HG03354 (cell line): ENCODE data around the gene ZDHHC17.
"Not testable (repeated sequence)": the region's sequence is repeated elsewhere in the genome, so short reads cannot be mapped to it uniquely, and the experiment has no call there.

Experiments
- ATAC-seq: cut with Tn5 transposase; IDR thresholded peaks from one replicate; pipeline ENCODE4 v1.9.1; 2021; ENCODE audit warnings: mild to moderate bottlenecking; ENCODE audit not compliant: unreplicated experiment, poor library complexity, severe bottlenecking

ZDHHC17 gene

GRCh38 chr12:76763746-76764675 lies at the start of gene ZDHHC17:
ZDHHC17 (plus strand) TSS chr12:76764115; CDS start chr12:76764237, 122 bp downstream.
- peak; percentile 92 for ATAC-seq

- no peak for ATAC-seq
Observed at GRCh38 chr12:76714415-76714814, 49.5 kb upstream of the ZDHHC17 start.

GRCh38 chr12:76714861-76715260 lies 49.1 kb upstream of the ZDHHC17 start:
- no peak for ATAC-seq

- no peak for ATAC-seq
Observed at GRCh38 chr12:76715332-76715731, 48.6 kb upstream of the ZDHHC17 start.

GRCh38 chr12:76717314-76717713 lies 46.6 kb upstream of the ZDHHC17 start:
- no peak for ATAC-seq

GRCh38 chr12:76719171-76720041 lies 44.5 kb upstream of the ZDHHC17 start:
- ATAC-seq: no peak

- no peak for ATAC-seq
Observed at GRCh38 chr12:76720068-76720467, 43.8 kb upstream of the ZDHHC17 start.

GRCh38 chr12:76726626-76727025 lies 37.3 kb upstream of the ZDHHC17 start:
- ATAC-seq: no peak

GRCh38 chr12:76732188-76732587 lies 31.7 kb upstream of the ZDHHC17 start:
- ATAC-seq: not testable (repeated sequence)

GRCh38 chr12:76737689-76738088 lies 26.2 kb upstream of the ZDHHC17 start:
- ATAC-seq: not testable (repeated sequence)

- ATAC-seq: no peak
Observed at GRCh38 chr12:76738824-76739579, 24.9 kb upstream of the ZDHHC17 start.

- ATAC-seq: no peak
Observed at GRCh38 chr12:76739896-76740295, 24.0 kb upstream of the ZDHHC17 start.

GRCh38 chr12:76740501-76740900 lies 23.4 kb upstream of the ZDHHC17 start:
- no peak for ATAC-seq

- no peak for ATAC-seq
Observed at GRCh38 chr12:76745343-76745742, 18.6 kb upstream of the ZDHHC17 start.

GRCh38 chr12:76746516-76746915 lies 17.4 kb upstream of the ZDHHC17 start:
- no peak for ATAC-seq

- ATAC-seq: no peak
Observed at GRCh38 chr12:76747245-76747644, 16.7 kb upstream of the ZDHHC17 start.

- ATAC-seq: no peak
Observed at GRCh38 chr12:76755829-76756379, 8.0 kb upstream of the ZDHHC17 start.

GRCh38 chr12:76757694-76758093 lies 6.2 kb upstream of the ZDHHC17 start:
- no peak for ATAC-seq

GRCh38 chr12:76762601-76762980 lies 1.3 kb upstream of the ZDHHC17 start:
- ATAC-seq: no peak

GRCh38 chr12:76764856-76765255 lies 941 bp downstream of the ZDHHC17 start:
- ATAC-seq: no peak
